Measurements from ENCODE around the gene SEC31B. TPM values are rescaled to one million over a fixed set of nuclear protein-coding genes. Genes with fewer than 3 reads are reported as not detected.

Gene SEC31B
- total RNA-seq, 1 donor from 2014 or later = 8.5 TPM

DNA sequence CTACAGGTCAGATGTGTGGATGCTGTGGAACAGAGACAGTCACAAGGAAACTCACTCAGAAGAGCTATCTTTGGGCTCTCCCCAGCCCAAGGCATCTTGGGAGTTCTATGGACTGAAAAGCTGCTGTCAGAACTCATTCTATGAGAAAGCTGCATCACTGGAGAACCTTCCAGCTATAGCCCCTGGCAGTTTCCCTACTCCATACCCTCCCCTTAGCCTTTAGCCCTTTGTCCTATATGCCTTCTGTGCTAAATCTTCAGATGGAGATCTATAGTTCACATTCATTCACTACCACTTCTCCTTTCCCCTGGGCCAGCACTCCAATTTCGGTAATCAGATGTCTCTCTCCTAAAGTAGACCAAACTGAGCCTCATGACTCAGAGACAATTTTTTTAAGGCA is 49.9 kb downstream of the SEC31B start:
- Mint-ChIP-seq H3K27me3 (ENCODE audit: low read depth) (peaks cover 44% of the 10 kb centered on the region), H3K27ac (ENCODE audit: unreplicated experiment) (no peak overlapping the region), H3K4me1 (ENCODE audit: low read depth) (peaks cover 10% of the 10 kb centered on the region), H3K4me3 (ENCODE audit: unreplicated experiment) (no peak overlapping the region), H3K36me3 (ENCODE audit: low read depth) (no peaks in the 10 kb centered on the region), H3K9me3 (ENCODE audit: low read depth) (no peaks in the 10 kb centered on the region)
- DNase-seq (ENCODE audit: low spot score) = no peak
- TF ChIP-seq, protein P1, sequence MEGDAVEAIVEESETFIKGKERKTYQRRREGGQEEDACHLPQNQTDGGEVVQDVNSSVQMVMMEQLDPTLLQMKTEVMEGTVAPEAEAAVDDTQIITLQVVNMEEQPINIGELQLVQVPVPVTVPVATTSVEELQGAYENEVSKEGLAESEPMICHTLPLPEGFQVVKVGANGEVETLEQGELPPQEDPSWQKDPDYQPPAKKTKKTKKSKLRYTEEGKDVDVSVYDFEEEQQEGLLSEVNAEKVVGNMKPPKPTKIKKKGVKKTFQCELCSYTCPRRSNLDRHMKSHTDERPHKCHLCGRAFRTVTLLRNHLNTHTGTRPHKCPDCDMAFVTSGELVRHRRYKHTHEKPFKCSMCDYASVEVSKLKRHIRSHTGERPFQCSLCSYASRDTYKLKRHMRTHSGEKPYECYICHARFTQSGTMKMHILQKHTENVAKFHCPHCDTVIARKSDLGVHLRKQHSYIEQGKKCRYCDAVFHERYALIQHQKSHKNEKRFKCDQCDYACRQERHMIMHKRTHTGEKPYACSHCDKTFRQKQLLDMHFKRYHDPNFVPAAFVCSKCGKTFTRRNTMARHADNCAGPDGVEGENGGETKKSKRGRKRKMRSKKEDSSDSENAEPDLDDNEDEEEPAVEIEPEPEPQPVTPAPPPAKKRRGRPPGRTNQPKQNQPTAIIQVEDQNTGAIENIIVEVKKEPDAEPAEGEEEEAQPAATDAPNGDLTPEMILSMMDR (IDR thresholded peaks at IDR 0.05) = no peak

DNA sequence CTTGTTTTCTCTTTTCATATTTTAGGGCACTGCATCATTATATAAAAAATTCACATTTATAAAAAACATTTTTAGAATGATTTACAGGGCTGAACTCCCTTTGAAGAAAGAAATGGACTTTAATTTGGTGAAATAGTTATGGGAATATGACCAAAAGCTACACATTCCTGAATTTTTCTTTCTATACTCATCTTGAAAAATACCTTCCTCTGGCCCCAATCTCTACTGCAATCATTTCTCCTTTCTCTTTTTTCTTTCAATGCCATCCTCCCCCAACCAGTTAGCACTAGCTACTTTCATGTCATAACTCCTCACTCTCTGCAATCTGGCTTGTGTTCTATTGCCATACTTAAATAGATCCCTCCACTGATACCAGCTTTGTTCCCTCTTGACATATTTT is 50.7 kb downstream of the SEC31B start:
- Mint-ChIP-seq H3K27ac (ENCODE audit: unreplicated experiment) (peak overlapping the region; percentile 5), H3K36me3 (ENCODE audit: low read depth) (no peaks in the 10 kb centered on the region), H3K4me3 (ENCODE audit: unreplicated experiment) (no peak overlapping the region), H3K4me1 (ENCODE audit: low read depth) (peaks cover 10% of the 10 kb centered on the region), H3K9me3 (ENCODE audit: low read depth) (no peaks in the 10 kb centered on the region), H3K27me3 (ENCODE audit: low read depth) (peaks cover 48% of the 10 kb centered on the region)
- TF ChIP-seq, protein P1 (IDR thresholded peaks at IDR 0.05) = no peak
- no peak for DNase-seq (ENCODE audit: low spot score)

DNA sequence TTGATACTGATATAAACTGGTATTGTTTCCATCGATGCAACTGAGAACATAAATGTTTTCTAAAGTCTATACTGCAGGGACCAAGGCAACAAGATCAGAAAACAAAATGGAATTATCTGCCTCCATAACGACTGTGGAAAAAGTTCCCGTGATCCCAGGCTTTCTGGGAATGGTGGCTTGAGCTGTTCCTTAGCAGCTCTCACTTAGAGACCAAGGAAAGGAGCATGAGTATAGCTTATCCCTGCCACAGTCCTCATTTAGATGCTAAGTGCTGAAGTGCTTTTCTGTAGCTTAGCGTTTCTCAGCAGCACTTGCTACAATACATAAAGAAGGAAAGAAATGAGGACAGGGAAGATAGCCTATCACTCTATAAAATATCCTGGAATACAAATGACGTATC is 51.3 kb downstream of the SEC31B start:
- peaks cover 10% of the 10 kb centered on the region for H3K4me1 Mint-ChIP-seq (ENCODE audit: low read depth)
- peaks cover 46% of the 10 kb centered on the region for H3K27me3 Mint-ChIP-seq (ENCODE audit: low read depth)
- no peaks in the 10 kb centered on the region for H3K9me3 Mint-ChIP-seq (ENCODE audit: low read depth)
- H3K27ac Mint-ChIP-seq (ENCODE audit: unreplicated experiment) = no peak overlapping the region
- TF ChIP-seq, protein P1 (IDR thresholded peaks at IDR 0.05) = no peak
- no peak for DNase-seq (ENCODE audit: low spot score)
- no peaks in the 10 kb centered on the region for H3K36me3 Mint-ChIP-seq (ENCODE audit: low read depth)
- no peak overlapping the region for H3K4me3 Mint-ChIP-seq (ENCODE audit: unreplicated experiment)

DNA sequence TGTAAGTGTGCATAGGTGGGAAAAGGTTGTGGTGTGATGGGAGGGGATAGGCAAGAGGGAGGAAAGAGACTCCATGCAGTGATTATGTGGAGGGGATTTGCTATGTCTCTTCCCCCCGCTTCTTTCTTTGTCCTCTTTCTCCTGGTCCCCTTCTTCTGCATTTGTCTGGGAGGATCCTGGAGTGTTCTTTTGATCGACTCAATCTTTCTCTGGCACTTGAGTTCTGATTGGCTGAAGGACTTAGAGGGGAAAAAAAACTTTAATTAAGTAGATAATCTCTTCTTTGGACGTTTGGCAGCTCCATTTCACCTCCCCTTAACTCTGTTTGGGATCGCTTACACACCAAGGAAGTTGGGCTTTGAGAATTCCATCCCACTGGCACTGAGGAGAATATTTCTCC is 57.0 kb downstream of the SEC31B start, which contains the start of gene WNT8B:
Gene WNT8B (plus strand): TSS at position 301 of the 400 bp plus-strand sequence. CDS start 160 bp downstream, outside the sequence.
- Mint-ChIP-seq H3K27me3 (ENCODE audit: low read depth) (peaks cover 58% of the 10 kb centered on the region), H3K9me3 (ENCODE audit: low read depth) (no peaks in the 10 kb centered on the region), H3K27ac (ENCODE audit: unreplicated experiment) (no peak within 1 kb of the TSS), H3K36me3 (ENCODE audit: low read depth) (no peaks in the 10 kb centered on the region), H3K4me1 (ENCODE audit: low read depth) (no peaks in the 10 kb centered on the region), H3K4me3 (ENCODE audit: unreplicated experiment) (no peak within 1 kb of the TSS)
- TF ChIP-seq, protein P1 (IDR thresholded peaks at IDR 0.05) = no peak
- no peak for DNase-seq (ENCODE audit: low spot score)

DNA sequence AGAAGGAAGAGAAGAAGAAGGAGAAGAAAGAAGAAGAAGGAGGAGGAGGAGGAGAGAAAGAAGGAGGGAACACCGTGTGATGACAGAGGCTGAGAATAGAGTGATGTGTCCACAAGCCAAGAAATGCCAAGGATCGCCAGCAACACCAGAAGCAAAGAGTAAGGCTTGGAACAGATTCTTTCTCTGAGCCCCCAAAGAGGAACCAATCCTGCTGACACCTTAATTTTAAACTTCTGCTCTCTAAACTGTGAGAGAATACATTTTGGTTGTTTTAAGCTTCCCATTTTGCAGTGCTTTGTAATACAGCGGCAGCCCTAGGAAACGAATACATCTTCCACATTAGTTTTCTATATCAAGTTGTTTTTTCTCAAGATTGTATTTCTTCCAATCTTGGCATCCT is 70.7 kb downstream of the SEC31B start:
- peaks cover 8% of the 10 kb centered on the region for H3K9me3 Mint-ChIP-seq (ENCODE audit: low read depth)
- TF ChIP-seq, protein P1 (IDR thresholded peaks at IDR 0.05) = no peak
- H3K4me1 Mint-ChIP-seq (ENCODE audit: low read depth) = no peaks in the 10 kb centered on the region
- no peak overlapping the region for H3K27ac Mint-ChIP-seq (ENCODE audit: unreplicated experiment)
- no peaks in the 10 kb centered on the region for H3K36me3 Mint-ChIP-seq (ENCODE audit: low read depth)
- no peak overlapping the region for H3K4me3 Mint-ChIP-seq (ENCODE audit: unreplicated experiment)
- peaks cover 29% of the 10 kb centered on the region for H3K27me3 Mint-ChIP-seq (ENCODE audit: low read depth)
- DNase-seq (ENCODE audit: low spot score) = no peak
